Measurements from ENCODE around the gene IL9R. TPM values are rescaled to one million over a fixed set of nuclear protein-coding genes. Genes with fewer than 3 reads are reported as not detected.

IL9R gene
- total and polyA plus RNA-seq, 2 donors (not counting 1 experiment from before 2014, with no cell fraction given), result 6.6 to 8.7 TPM

- Histone ChIP-seq H3K27me3 (replicated peaks in 1 of 4; ENCODE audit: control extremely low read depth in 1 of 4, control insufficient read depth in 3 of 4, insufficient read depth in 4 of 4, low read length in 3 of 4) (no peaks in the 10 kb centered on the region), H3K27ac (ENCODE audit: low read length in 2 of 2) (no peak overlapping the region), H3K4me1 (ENCODE audit: control insufficient read depth in 2 of 2, insufficient read depth in 2 of 2, low read length in 2 of 2) (no peaks in the 10 kb centered on the region), H4K20me1 (ENCODE audit: control insufficient read depth, insufficient read depth, low read length, poor library complexity, severe bottlenecking) (no peaks in the 10 kb centered on the region), H3K9ac (ENCODE audit: low read length) (no peak overlapping the region), H3K4me3 (ENCODE audit: control extremely low read depth in 1 of 5, extremely low read depth in 1 of 5, insufficient read depth in 1 of 5, low read depth in 2 of 5, low read length in 4 of 5) (no peak overlapping the region), H3K4me2 (replicated peaks; ENCODE audit: low read depth, low read length, poor library complexity, severe bottlenecking) (no peak overlapping the region), H3K79me2 (ENCODE audit: control insufficient read depth, insufficient read depth, low read length) (no peaks in the 10 kb centered on the region), H2AFZ (ENCODE audit: insufficient read depth, low read depth, low read length, poor library complexity, severe bottlenecking) (no peak overlapping the region), H3K9me3 (ENCODE audit: control extremely low read depth in 1 of 3, control insufficient read depth in 2 of 3, insufficient read depth in 1 of 3, low read length in 2 of 3) (peaks cover 0 to 12% (median 0%) of the 10 kb centered on the region in 3 donors), H3K36me3 (replicated peaks in 1 of 2; ENCODE audit: control extremely low read depth in 1 of 2, control insufficient read depth in 1 of 2, extremely low read depth in 1 of 2, insufficient read depth in 2 of 2, low read length in 1 of 2) (no peaks in the 10 kb centered on the region)
- ATAC-seq (ENCODE audit: low read depth), result no peak
- H3K4me1 Mint-ChIP-seq, result no peaks in the 10 kb centered on the region
- no peak overlapping the region for H3K27ac Mint-ChIP-seq
- peaks cover 4% of the 10 kb centered on the region for H3K9me3 Mint-ChIP-seq (ENCODE audit: insufficient read depth)
- no peak for DNase-seq
- CTCF ChIA-PET, result no interaction called here
- no peaks in the 10 kb centered on the region for H3K27me3 Mint-ChIP-seq
- POLR2A ChIA-PET, result no interaction called here
- no CpG with 5 or more reads among the region's 1 CpG for WGBS (ENCODE audit: insufficient coverage)
- intact Hi-C loops (cut with micrococcal nuclease), result no loop called here
- H3K4me3 Mint-ChIP-seq, result no peak overlapping the region
- TF ChIP-seq, protein P1, sequence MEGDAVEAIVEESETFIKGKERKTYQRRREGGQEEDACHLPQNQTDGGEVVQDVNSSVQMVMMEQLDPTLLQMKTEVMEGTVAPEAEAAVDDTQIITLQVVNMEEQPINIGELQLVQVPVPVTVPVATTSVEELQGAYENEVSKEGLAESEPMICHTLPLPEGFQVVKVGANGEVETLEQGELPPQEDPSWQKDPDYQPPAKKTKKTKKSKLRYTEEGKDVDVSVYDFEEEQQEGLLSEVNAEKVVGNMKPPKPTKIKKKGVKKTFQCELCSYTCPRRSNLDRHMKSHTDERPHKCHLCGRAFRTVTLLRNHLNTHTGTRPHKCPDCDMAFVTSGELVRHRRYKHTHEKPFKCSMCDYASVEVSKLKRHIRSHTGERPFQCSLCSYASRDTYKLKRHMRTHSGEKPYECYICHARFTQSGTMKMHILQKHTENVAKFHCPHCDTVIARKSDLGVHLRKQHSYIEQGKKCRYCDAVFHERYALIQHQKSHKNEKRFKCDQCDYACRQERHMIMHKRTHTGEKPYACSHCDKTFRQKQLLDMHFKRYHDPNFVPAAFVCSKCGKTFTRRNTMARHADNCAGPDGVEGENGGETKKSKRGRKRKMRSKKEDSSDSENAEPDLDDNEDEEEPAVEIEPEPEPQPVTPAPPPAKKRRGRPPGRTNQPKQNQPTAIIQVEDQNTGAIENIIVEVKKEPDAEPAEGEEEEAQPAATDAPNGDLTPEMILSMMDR (IDR thresholded peaks at IDR 0.05), result no peak
- TF ChIP-seq EZH2 (IDR thresholded peaks at IDR 0.05; ENCODE audit: borderline replicate concordance, insufficient read depth, low read depth, low read length, poor library complexity, severe bottlenecking), result no peak
These were observed 42.7 kb upstream of the IL9R start for GRCh38 chrX:155954793-155955192.

GRCh38 chrX:155956099-155956498 lies 41.4 kb upstream of the IL9R start:
- Histone ChIP-seq H2AFZ (ENCODE audit: insufficient read depth, low read depth, low read length, poor library complexity, severe bottlenecking) (no peak overlapping the region), H3K36me3 (replicated peaks in 1 of 2; ENCODE audit: control extremely low read depth in 1 of 2, control insufficient read depth in 1 of 2, extremely low read depth in 1 of 2, insufficient read depth in 2 of 2, low read length in 1 of 2) (no peaks in the 10 kb centered on the region), H3K27ac (ENCODE audit: low read length in 2 of 2) (no peak overlapping the region), H3K9ac (ENCODE audit: low read length) (no peak overlapping the region), H3K79me2 (ENCODE audit: control insufficient read depth, insufficient read depth, low read length) (no peaks in the 10 kb centered on the region), H3K27me3 (replicated peaks in 1 of 4; ENCODE audit: control extremely low read depth in 1 of 4, control insufficient read depth in 3 of 4, insufficient read depth in 4 of 4, low read length in 3 of 4) (no peaks in the 10 kb centered on the region), H3K9me3 (ENCODE audit: control extremely low read depth in 1 of 3, control insufficient read depth in 2 of 3, insufficient read depth in 1 of 3, low read length in 2 of 3) (peaks cover 0 to 12% (median 0%) of the 10 kb centered on the region in 3 donors), H3K4me2 (replicated peaks; ENCODE audit: low read depth, low read length, poor library complexity, severe bottlenecking) (no peak overlapping the region), H3K4me1 (ENCODE audit: control insufficient read depth in 2 of 2, insufficient read depth in 2 of 2, low read length in 2 of 2) (no peaks in the 10 kb centered on the region), H3K4me3 (ENCODE audit: control extremely low read depth in 1 of 5, extremely low read depth in 1 of 5, insufficient read depth in 1 of 5, low read depth in 2 of 5, low read length in 4 of 5) (no peak overlapping the region), H4K20me1 (ENCODE audit: control insufficient read depth, insufficient read depth, low read length, poor library complexity, severe bottlenecking) (no peaks in the 10 kb centered on the region)
- CTCF ChIA-PET, result no interaction called here
- H3K27me3 Mint-ChIP-seq, result no peaks in the 10 kb centered on the region
- WGBS (ENCODE audit: insufficient coverage), result 86% methylated on average over 9 of the region's 9 CpGs
- no peak for DNase-seq
- POLR2A ChIA-PET, result no interaction called here
- intact Hi-C loops (cut with micrococcal nuclease), result no loop called here
- no peak for TF ChIP-seq EZH2 (IDR thresholded peaks at IDR 0.05; ENCODE audit: borderline replicate concordance, insufficient read depth, low read depth, low read length, poor library complexity, severe bottlenecking)
- TF ChIP-seq, protein P1 (IDR thresholded peaks at IDR 0.05), result no peak
- no peak overlapping the region for H3K27ac Mint-ChIP-seq
- no peak overlapping the region for H3K4me3 Mint-ChIP-seq
- H3K4me1 Mint-ChIP-seq, result no peaks in the 10 kb centered on the region
- no peak for ATAC-seq (ENCODE audit: low read depth)
- H3K9me3 Mint-ChIP-seq (ENCODE audit: insufficient read depth), result peaks cover 4% of the 10 kb centered on the region

Measured in B cell (primary cell).